Measurements from ENCODE around the gene CTRB1.
"Not testable (repeated sequence)": the region's sequence is repeated elsewhere in the genome, so short reads cannot be mapped to it uniquely, and the experiment has no call there.

The CTRB1 gene

GRCh38 chr16:75237398-75238131 is 18.8 kb downstream of the CTRB1 start:
- H3K4me3 ChIP-seq (ENCODE audit: low read depth, low read length) = no peak overlapping the region
- DNase-seq (ENCODE audit: low read depth) = no peak

- DNase-seq (ENCODE audit: low read depth) = peak; percentile 74
- no peak overlapping the region for H3K4me3 ChIP-seq (ENCODE audit: low read depth, low read length)
These were observed 19.5 kb downstream of the CTRB1 start for GRCh38 chr16:75238132-75238852.

DNA sequence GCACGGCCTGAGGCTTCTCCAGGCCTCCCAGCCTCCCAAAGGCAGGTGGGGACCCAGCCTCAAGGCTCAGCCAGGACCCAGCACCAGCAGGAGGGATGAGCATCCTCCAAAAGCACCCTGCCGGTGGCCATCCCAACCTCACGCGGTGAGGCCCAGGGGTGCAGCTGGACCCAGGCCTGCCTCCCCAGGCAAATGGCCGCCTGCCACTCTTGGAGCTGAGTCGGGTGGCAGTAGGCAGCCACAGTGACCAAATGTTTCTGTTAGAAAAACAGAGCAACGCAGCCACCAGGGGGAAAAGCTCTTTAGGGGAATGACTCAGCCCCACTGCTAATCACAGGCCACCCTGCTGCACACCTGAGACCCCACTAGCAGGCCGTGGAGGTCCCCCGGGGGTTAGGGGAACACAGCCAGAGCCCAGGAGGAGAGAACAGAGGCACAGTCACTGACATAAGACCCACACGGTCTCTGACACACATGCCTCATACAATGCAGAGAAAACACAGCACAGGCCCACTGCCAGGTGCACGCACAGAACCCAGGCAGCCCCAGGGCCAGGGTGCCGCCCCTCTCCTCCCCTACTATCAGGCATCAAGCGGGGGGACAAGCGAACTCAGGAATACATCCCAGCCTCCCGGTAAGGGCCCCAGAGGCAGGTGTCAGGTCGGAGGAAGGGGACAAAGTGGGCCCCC is 20.2 kb downstream of the CTRB1 start:
- no peak for DNase-seq (ENCODE audit: low read depth)
- no peak overlapping the region for H3K4me3 ChIP-seq (ENCODE audit: low read depth, low read length)

- no peak for DNase-seq (ENCODE audit: low read depth)
- no peak overlapping the region for H3K4me3 ChIP-seq (ENCODE audit: low read depth, low read length)
These were observed 20.8 kb downstream of the CTRB1 start for GRCh38 chr16:75239542-75240122.

- H3K4me3 ChIP-seq (ENCODE audit: low read depth, low read length); DNase-seq (ENCODE audit: low read depth): not testable (repeated sequence)
These were observed 21.8 kb downstream of the CTRB1 start for GRCh38 chr16:75240633-75241032.

GRCh38 chr16:75241412-75241811 is 22.6 kb downstream of the CTRB1 start:
- no peak overlapping the region for H3K4me3 ChIP-seq (ENCODE audit: low read depth, low read length)
- DNase-seq (ENCODE audit: low read depth) = no peak

GRCh38 chr16:75241955-75242354 is 23.2 kb downstream of the CTRB1 start:
- no peak for DNase-seq (ENCODE audit: low read depth)
- H3K4me3 ChIP-seq (ENCODE audit: low read depth, low read length) = no peak overlapping the region

DNA sequence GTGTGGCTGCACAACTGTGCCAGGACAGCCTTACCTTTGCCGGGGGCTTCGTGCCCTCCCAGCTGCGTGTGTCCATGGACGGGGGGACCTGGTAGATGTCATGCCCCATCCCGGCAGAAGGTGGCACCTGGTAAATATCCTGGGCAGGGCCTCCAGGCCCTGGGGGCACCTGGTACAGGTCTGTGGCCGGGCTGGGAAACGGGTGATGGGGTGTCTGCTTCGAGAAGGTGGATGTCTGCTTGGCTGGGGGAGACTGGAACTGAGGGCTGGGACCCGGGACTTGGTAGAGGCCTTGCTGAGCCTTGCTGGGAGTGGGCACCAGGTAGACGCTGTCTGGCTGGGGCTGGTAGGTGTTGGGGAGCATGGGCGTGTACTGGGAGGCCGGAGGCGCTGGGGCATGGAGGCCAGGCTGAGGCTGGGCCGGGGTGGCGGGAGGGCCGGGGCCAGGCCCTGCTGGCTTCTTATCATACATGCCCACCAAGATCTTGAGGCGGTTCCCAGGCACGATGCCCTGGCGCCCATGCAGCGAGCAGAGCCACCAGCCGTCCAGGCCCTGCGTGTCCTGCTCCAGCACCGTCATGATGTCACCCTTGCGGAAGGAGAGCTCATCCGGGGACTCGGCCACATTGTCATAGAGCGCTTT is 23.8 kb downstream of the CTRB1 start:
- DNase-seq (ENCODE audit: low read depth); H3K4me3 ChIP-seq (ENCODE audit: low read depth, low read length): not testable (repeated sequence)

GRCh38 chr16:75243667-75244224 is 25.0 kb downstream of the CTRB1 start:
- H3K4me3 ChIP-seq (ENCODE audit: low read depth, low read length) = no peak overlapping the region
- DNase-seq (ENCODE audit: low read depth) = no peak

GRCh38 chr16:75244225-75244809 is 25.5 kb downstream of the CTRB1 start:
- DNase-seq (ENCODE audit: low read depth) = no peak
- H3K4me3 ChIP-seq (ENCODE audit: low read depth, low read length) = no peak overlapping the region

DNA sequence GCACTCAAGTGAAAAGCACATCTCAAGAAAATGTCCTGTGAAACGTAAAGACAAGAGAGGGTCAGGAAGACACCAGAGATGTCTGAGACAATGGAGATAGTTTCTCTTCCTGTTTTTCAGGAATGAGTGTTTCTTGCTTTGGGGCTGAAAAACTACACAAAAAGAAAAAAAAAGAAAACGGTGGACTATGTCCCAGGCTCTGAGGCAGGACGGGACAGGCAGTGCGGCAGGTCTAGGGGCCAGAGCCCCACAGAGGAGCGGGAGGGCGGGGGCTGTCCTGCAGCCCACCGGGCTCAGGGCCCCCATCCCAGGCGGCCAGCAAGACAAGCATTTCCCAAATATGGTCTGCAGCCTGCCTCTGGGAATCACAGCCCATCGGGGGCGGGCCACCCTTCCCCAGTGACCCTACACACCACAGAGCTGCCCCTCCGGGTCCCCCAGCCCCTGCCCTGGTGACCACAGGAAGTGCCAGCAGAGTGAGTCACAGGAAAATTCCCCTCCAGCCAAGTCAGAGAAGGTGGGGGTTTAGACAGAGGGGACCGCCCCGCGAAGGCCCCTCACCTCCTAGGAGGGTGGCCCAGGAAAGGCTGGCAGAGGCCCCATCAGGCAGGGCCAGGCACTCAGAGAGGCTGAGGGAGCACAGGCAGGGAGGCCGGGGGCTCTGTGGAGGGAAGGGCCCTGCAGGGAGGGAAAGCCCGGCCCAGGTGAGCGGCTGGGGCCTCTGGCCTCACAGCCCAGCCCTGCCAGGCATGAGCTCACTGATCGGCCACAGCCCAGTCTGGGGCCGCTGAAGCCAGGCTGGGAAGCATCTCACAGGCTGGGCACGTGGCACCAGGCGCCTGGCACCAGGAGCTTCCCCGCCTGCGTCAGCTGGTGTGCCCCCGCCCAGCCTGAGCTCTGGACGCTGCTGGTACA is 26.3 kb downstream of the CTRB1 start:
- DNase-seq (ENCODE audit: low read depth) = peak; percentile 93
- no peak overlapping the region for H3K4me3 ChIP-seq (ENCODE audit: low read depth, low read length)

DNA sequence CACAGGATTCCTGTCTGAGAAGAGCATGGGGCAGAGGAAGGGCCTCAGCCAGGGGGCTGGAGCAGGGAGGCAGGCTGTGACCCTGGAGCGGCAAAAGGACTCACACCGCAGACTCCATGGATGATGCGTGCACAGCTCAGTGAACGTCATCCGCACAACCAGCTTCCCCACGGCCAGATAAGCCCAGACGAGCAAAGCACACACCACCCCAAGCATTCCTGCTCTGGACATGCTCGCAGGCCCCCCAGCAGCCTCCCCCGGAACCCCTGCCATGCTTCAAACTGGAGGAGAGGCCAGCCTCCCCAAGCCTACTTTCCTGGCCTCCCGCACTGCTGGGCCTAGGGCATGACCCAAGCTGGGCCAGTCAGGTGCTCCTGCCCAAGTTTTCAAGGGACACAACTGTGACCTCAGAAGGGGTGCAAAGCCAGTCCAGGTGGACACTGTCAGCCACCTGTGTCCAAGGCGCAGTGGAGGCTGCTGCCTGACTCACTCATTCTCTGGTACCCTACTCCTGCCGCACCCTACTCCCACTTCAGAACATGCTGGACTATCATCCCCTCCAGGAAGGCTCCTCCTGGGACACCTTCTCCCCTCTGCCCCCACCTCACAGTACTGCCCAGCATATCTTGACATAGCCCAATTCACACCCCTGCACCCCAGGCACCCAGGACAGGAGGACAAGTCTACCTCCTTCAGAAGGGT is 27.9 kb downstream of the CTRB1 start:
- H3K4me3 ChIP-seq (ENCODE audit: low read depth, low read length) = no peak overlapping the region
- DNase-seq (ENCODE audit: low read depth) = no peak

GRCh38 chr16:75247249-75247648 is 28.5 kb downstream of the CTRB1 start:
- H3K4me3 ChIP-seq (ENCODE audit: low read depth, low read length) = no peak overlapping the region
- DNase-seq (ENCODE audit: low read depth) = no peak

DNA sequence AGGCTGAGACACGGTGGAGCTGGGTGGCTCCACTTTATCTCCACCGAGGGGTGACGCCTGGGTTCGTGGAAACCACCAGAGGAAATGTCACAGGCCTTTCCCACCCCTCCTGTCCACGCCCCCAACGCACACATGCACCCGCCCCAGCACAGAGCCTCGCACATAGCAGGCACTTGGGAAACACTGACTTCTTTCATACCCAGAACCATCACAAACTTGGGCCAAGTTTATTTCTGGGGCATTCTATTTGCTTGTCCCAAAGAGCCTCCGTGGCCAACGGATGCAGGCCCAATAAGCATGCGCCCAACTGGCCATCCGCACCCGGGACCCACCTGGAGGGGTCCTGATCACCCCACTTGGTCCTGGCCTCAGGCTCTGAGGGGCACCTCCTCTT is 29.4 kb downstream of the CTRB1 start:
- no peak for DNase-seq (ENCODE audit: low read depth)
- H3K4me3 ChIP-seq (ENCODE audit: low read depth, low read length) = no peak overlapping the region

GRCh38 chr16:75248536-75249380 is 30.0 kb downstream of the CTRB1 start:
- no peak for DNase-seq (ENCODE audit: low read depth)
- no peak overlapping the region for H3K4me3 ChIP-seq (ENCODE audit: low read depth, low read length)

- H3K4me3 ChIP-seq (ENCODE audit: low read depth, low read length) = peak overlapping the region; percentile 62
- DNase-seq (ENCODE audit: low read depth) = no peak
These were observed 30.7 kb downstream of the CTRB1 start for GRCh38 chr16:75249441-75249840.

Data from skeletal muscle cell (primary cell).